Neuronal stem cell (in vitro differentiated cells): ENCODE results near the gene ZNF776.

ENCODE experiments used
- DNase-seq: peaks from one replicate; pipeline ENCODE4 v3.0.0-alpha.2; 2013; ENCODE audit warnings: low spot score
- H2AFZ ChIP-seq: one replicate; pipeline ENCODE4 v1.6.1; 2013; ENCODE audit warnings: mild to moderate bottlenecking, low read length, inconsistent platforms
- H2AK5ac ChIP-seq: 2 replicates; pipeline ENCODE4 v1.6.1; 2013; ENCODE audit warnings: low read depth, mild to moderate bottlenecking, inconsistent platforms, low read length, moderate library complexity, mixed read lengths
- H2BK120ac ChIP-seq: 2 replicates; pipeline ENCODE4 v1.6.1; 2013; ENCODE audit warnings: low read depth, mild to moderate bottlenecking, inconsistent platforms, low read length, moderate library complexity, mixed read lengths
- H2BK12ac ChIP-seq: one replicate; pipeline ENCODE4 v1.6.1; 2013; ENCODE audit warnings: low read length, inconsistent platforms
- H2BK15ac ChIP-seq: 2 replicates; pipeline ENCODE4 v1.6.1; 2013; ENCODE audit warnings: mild to moderate bottlenecking, low read length, inconsistent platforms, mixed read lengths
- H2BK5ac ChIP-seq: one replicate; pipeline ENCODE4 v1.6.1; 2013; ENCODE audit warnings: inconsistent platforms, mild to moderate bottlenecking, low read length, moderate library complexity
- H3K14ac ChIP-seq: one replicate; pipeline ENCODE4 v1.6.1; 2013; ENCODE audit warnings: low read length, inconsistent platforms
- H3K18ac ChIP-seq: 2 replicates; pipeline ENCODE4 v1.6.1; 2013; ENCODE audit warnings: low read length, inconsistent platforms
- H3K23ac ChIP-seq: 2 replicates; pipeline ENCODE4 v1.6.1; 2013; ENCODE audit warnings: low read depth, mild to moderate bottlenecking, mixed read lengths, low read length, inconsistent platforms; ENCODE audit not compliant: poor library complexity
- H3K27ac ChIP-seq: replicated peaks from 3 replicates; pipeline ENCODE4 v1.5.1; 2013; ENCODE audit warnings: low read length, inconsistent platforms
- H3K27me3 ChIP-seq, 3 experiments: 2 replicates each; pipeline ENCODE4 v1.6.1; 2013; ENCODE audit warnings: low read length in 3 of 3, mild to moderate bottlenecking in 2 of 3, inconsistent platforms in 1 of 3, low read depth in 1 of 3, mixed read lengths in 1 of 3, moderate library complexity in 1 of 3; ENCODE audit not compliant: control insufficient read depth in 3 of 3, insufficient read depth in 3 of 3
- H3K36me3 ChIP-seq, 2 donors: replicated peaks in 1 of 2; 2 replicates each; pipeline ENCODE4 v1.6.1; 2013; ENCODE audit warnings: low read length in 2 of 2; ENCODE audit not compliant: control insufficient read depth in 2 of 2, insufficient read depth in 2 of 2
- H3K4ac ChIP-seq: 2 replicates; pipeline ENCODE4 v1.6.1; 2013; ENCODE audit warnings: inconsistent platforms, mild to moderate bottlenecking, low read length, moderate library complexity
- H3K4me1 ChIP-seq, 2 donors: 1 replicate in 1 of 2; 2 replicates in 1 of 2; pipeline ENCODE4 v1.6.1; 2013; ENCODE audit warnings: low read length in 2 of 2, low read depth in 1 of 2; ENCODE audit not compliant: control insufficient read depth in 2 of 2, insufficient read depth in 1 of 2
- H3K4me2 ChIP-seq: one replicate; pipeline ENCODE4 v1.6.1; 2013; ENCODE audit warnings: mild to moderate bottlenecking, low read length, inconsistent platforms; ENCODE audit not compliant: insufficient read depth, poor library complexity, severe bottlenecking
- H3K4me3 ChIP-seq, 2 donors: 2 replicates each; pipeline ENCODE4 v1.5.1; 2013; ENCODE audit warnings: low read length in 2 of 2, mild to moderate bottlenecking in 2 of 2, inconsistent platforms in 1 of 2, moderate library complexity in 1 of 2
- H3K79me1 ChIP-seq: one replicate; pipeline ENCODE4 v1.6.1; 2013; ENCODE audit warnings: low read depth, mild to moderate bottlenecking, inconsistent platforms, low read length, moderate library complexity
- H3K9ac ChIP-seq: one replicate; pipeline ENCODE4 v1.6.1; 2013; ENCODE audit warnings: mild to moderate bottlenecking, low read depth, low read length, inconsistent platforms; ENCODE audit not compliant: poor library complexity
- H3K9me3 ChIP-seq, 2 donors: replicated peaks in 1 of 2; 2 replicates each; pipeline versions ENCODE3 to v1.6.1; 2013; ENCODE audit warnings: low read length in 2 of 2, mild to moderate bottlenecking in 2 of 2, inconsistent platforms in 1 of 2, low read depth in 1 of 2, mixed read lengths in 1 of 2, moderate library complexity in 1 of 2; ENCODE audit not compliant: control insufficient read depth in 2 of 2, insufficient read depth in 1 of 2
- H4K8ac ChIP-seq: one replicate; pipeline ENCODE4 v1.6.1; 2013; ENCODE audit warnings: low read depth, mild to moderate bottlenecking, inconsistent platforms, low read length, moderate library complexity
- H4K91ac ChIP-seq: one replicate; pipeline ENCODE4 v1.6.1; 2013; ENCODE audit warnings: low read length, low read depth, mild to moderate bottlenecking, inconsistent platforms; ENCODE audit not compliant: poor library complexity
- WGBS, 2 donors: extraction: QIAGEN DNeasy Blood & Tissue Kit; methylation state at CpG; one replicate each; pipeline ENCODE4 v1.1.7; 2013; ENCODE audit warnings: missing lambda C conversion rate in 2 of 2, mixed read lengths in 1 of 2; ENCODE audit not compliant: insufficient read length in 2 of 2, insufficient replicate concordance in 1 of 2; ENCODE audit errors: extremely low coverage in 2 of 2; 5-methylcytosine and 5-hydroxymethylcytosine counted together

ZNF776 gene

DNA sequence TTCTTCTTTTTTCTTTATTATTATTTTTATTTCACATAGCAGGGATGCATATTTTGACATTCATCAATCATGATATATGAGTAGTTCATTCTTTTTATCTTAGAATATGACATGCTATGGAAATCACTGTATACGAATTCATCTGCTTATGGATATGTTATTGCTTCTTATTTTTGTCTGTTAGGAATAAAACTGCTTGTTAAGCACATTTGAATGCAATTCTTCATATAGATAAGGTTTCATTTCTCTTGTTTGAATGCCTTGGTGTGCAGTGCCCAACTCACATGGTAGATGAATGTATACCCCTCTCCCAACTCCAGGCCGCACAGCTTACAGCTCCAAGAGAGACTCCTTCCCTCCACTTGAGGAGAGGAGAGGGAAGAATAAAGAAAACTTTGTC is 11.3 kb downstream of the ZNF776 start:
- Histone ChIP-seq H2BK12ac (no peak overlapping the region), H2BK120ac (no peak overlapping the region), H3K9ac (no peak overlapping the region), H2BK15ac (no peak overlapping the region), H3K4me3 (no peak overlapping the region), H3K36me3 (peaks cover 55 to 94% of the 10 kb centered on the region in 2 donors), H4K8ac (no peak overlapping the region), H2BK5ac (no peak overlapping the region), H3K27ac (no peak overlapping the region), H2AFZ (no peak overlapping the region), H2AK5ac (no peak overlapping the region), H3K4me1 (no peaks in the 10 kb centered on the region), H3K79me1 (no peaks in the 10 kb centered on the region), H3K23ac (no peak overlapping the region), H3K9me3 (peaks cover 0 to 36% of the 10 kb centered on the region in 2 donors), H3K27me3 (no peaks in the 10 kb centered on the region), H3K18ac (no peak overlapping the region), H3K14ac (no peak overlapping the region), H3K4me2 (no peak overlapping the region), H3K4ac (no peak overlapping the region), H4K91ac (no peak overlapping the region)
- no CpG with 5 or more reads among the region's 2 CpGs for WGBS, 2 donors
- no peak for DNase-seq

DNA sequence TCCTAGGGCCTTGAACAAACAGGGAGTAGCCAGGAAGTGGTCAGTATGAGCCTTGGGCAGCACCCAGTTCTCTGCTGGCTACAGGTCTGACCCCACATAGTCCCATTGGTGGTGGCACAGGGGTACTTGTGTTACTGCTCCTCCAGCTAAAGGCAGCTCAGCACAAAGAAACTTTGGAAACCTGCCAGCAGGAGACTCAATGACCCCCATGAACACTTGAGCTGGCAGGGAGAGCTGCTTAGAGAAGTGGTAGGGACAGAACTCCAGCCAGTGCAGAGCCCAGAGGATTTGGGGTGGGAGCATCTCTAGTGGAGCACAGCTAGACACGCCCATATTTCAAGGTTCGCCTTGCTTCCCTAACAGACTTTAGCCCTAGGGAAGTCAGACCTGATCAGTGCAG is 12.5 kb downstream of the ZNF776 start:
- no peak overlapping the region for H3K23ac ChIP-seq
- H2AK5ac ChIP-seq: no peak overlapping the region
- H3K27me3 ChIP-seq: no peaks in the 10 kb centered on the region
- H3K27ac ChIP-seq: no peak overlapping the region
- no peak overlapping the region for H2BK12ac ChIP-seq
- H3K4me1 ChIP-seq: no peaks in the 10 kb centered on the region
- H3K9ac ChIP-seq: no peak overlapping the region
- peaks cover 45 to 92% of the 10 kb centered on the region in 2 donors for H3K36me3 ChIP-seq
- H4K91ac ChIP-seq: no peak overlapping the region
- no peak overlapping the region for H3K14ac ChIP-seq
- H2BK5ac ChIP-seq: no peak overlapping the region
- no peak overlapping the region for H3K4me3 ChIP-seq
- no CpG with 5 or more reads among the region's 2 CpGs for WGBS, 2 donors
- H3K4me2 ChIP-seq: no peak overlapping the region
- peaks cover 0 to 24% of the 10 kb centered on the region in 2 donors for H3K9me3 ChIP-seq
- no peak overlapping the region for H2BK15ac ChIP-seq
- no peak overlapping the region for H2AFZ ChIP-seq
- no peak overlapping the region for H2BK120ac ChIP-seq
- DNase-seq: no peak
- no peak overlapping the region for H3K4ac ChIP-seq
- no peak overlapping the region for H4K8ac ChIP-seq
- no peaks in the 10 kb centered on the region for H3K79me1 ChIP-seq
- H3K18ac ChIP-seq: no peak overlapping the region

- peak within 1 kb of the TSS; percentile 59 for H2AK5ac ChIP-seq
- H3K4me3 ChIP-seq: peak within 1 kb of the TSS; percentile 92 to 98
- peaks cover 4 to 7% of the 10 kb centered on the region in 2 donors for H3K4me1 ChIP-seq
- H2BK12ac ChIP-seq: no peak within 1 kb of the TSS
- no peak within 1 kb of the TSS for H3K27ac ChIP-seq
- peak within 1 kb of the TSS; percentile 72 for H3K18ac ChIP-seq
- H2BK15ac ChIP-seq: no peak within 1 kb of the TSS
- H3K9me3 ChIP-seq: peaks cover 0 to 30% of the 10 kb centered on the region in 2 donors
- no CpG with 5 or more reads among the region's 61 CpGs for WGBS, 2 donors
- peak; percentile 89 for DNase-seq
- no peak within 1 kb of the TSS for H4K8ac ChIP-seq
- no peak within 1 kb of the TSS for H2BK120ac ChIP-seq
- peak within 1 kb of the TSS; percentile 94 for H3K9ac ChIP-seq
- H2BK5ac ChIP-seq: no peak within 1 kb of the TSS
- peaks cover 6% of the 10 kb centered on the region for H3K79me1 ChIP-seq
- no peaks in the 10 kb centered on the region for H3K27me3 ChIP-seq
- peaks cover 6 to 48% of the 10 kb centered on the region in 2 donors for H3K36me3 ChIP-seq
- H3K23ac ChIP-seq: peak within 1 kb of the TSS; percentile 81
- no peak within 1 kb of the TSS for H4K91ac ChIP-seq
- H3K4ac ChIP-seq: no peak within 1 kb of the TSS
- peak within 1 kb of the TSS; percentile 56 for H3K4me2 ChIP-seq
- H3K14ac ChIP-seq: peak within 1 kb of the TSS; percentile 96
- H2AFZ ChIP-seq: peak within 1 kb of the TSS; percentile 71
These were observed 22.9 kb downstream of the ZNF776 start, which contains the start of gene ZNF586 for GRCh38 chr19:57769345-57770131. TSS of gene ZNF586 (plus strand) at chr19:57769676. CDS start at chr19:57769843, 167 bp downstream.

GRCh38 chr19:57771417-57771816 is 24.8 kb downstream of the ZNF776 start:
- H2BK12ac ChIP-seq: no peak overlapping the region
- WGBS, 2 donors: no CpG with 5 or more reads among the region's 4 CpGs
- peaks cover 9 to 53% of the 10 kb centered on the region in 2 donors for H3K36me3 ChIP-seq

More at GRCh38 chr19:57771417-57771816, 24.8 kb downstream of the ZNF776 start:
- H3K9ac ChIP-seq: no peak overlapping the region
- no peak overlapping the region for H3K4me2 ChIP-seq
- no peak overlapping the region for H2BK15ac ChIP-seq
- no peak overlapping the region for H2AFZ ChIP-seq
- DNase-seq: no peak
- no peak overlapping the region for H2BK120ac ChIP-seq
- no peak overlapping the region for H2AK5ac ChIP-seq
- H3K4me3 ChIP-seq: no peak overlapping the region
- H3K4ac ChIP-seq: no peak overlapping the region
- H3K4me1 ChIP-seq: peaks cover 4 to 7% of the 10 kb centered on the region in 2 donors
- no peak overlapping the region for H3K14ac ChIP-seq
- no peak overlapping the region for H3K23ac ChIP-seq
- no peak overlapping the region for H2BK5ac ChIP-seq
- peaks cover 0 to 41% of the 10 kb centered on the region in 2 donors for H3K9me3 ChIP-seq
- H3K79me1 ChIP-seq: peaks cover 6% of the 10 kb centered on the region
- no peak overlapping the region for H4K91ac ChIP-seq
- no peak overlapping the region for H4K8ac ChIP-seq
- no peak overlapping the region for H3K18ac ChIP-seq
- no peaks in the 10 kb centered on the region for H3K27me3 ChIP-seq
- no peak overlapping the region for H3K27ac ChIP-seq
